Body of pancreas (tissue), 4 donors: ENCODE results near the gene EFS.

Source experiments
- CTCF ChIP-seq, 7 experiments: fragments of 450-650 bp in 4 of 7; fragments of 200-600 bp in 3 of 7; sonication (generic) in 3 of 7; IDR thresholded peaks; one replicate each; pipeline ENCODE4 v1.5.1; 2016 to 2019; ENCODE audit warnings: antibody characterized with exemption in 7 of 7
- POLR2A ChIP-seq, 3 donors: fragments of 450-650 bp; IDR thresholded peaks; one replicate each; pipeline ENCODE4 v1.6.1; 2016; ENCODE audit warnings: antibody characterized with exemption in 3 of 3, mild to moderate bottlenecking in 2 of 3

GRCh38 chr14:23319746-23320583 lies 45.0 kb downstream of the EFS start:
- no peak for TF ChIP-seq POLR2A (IDR thresholded peaks at IDR 0.05)
- no peak for TF ChIP-seq CTCF (IDR thresholded peaks at IDR 0.05)
